ENCODE data around the gene MPHOSPH6.
"Not testable (repeated sequence)": the region's sequence is repeated elsewhere in the genome, so short reads cannot be mapped to it uniquely, and the experiment has no call there.

The MPHOSPH6 gene, protein sequence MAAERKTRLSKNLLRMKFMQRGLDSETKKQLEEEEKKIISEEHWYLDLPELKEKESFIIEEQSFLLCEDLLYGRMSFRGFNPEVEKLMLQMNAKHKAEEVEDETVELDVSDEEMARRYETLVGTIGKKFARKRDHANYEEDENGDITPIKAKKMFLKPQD

DNA sequence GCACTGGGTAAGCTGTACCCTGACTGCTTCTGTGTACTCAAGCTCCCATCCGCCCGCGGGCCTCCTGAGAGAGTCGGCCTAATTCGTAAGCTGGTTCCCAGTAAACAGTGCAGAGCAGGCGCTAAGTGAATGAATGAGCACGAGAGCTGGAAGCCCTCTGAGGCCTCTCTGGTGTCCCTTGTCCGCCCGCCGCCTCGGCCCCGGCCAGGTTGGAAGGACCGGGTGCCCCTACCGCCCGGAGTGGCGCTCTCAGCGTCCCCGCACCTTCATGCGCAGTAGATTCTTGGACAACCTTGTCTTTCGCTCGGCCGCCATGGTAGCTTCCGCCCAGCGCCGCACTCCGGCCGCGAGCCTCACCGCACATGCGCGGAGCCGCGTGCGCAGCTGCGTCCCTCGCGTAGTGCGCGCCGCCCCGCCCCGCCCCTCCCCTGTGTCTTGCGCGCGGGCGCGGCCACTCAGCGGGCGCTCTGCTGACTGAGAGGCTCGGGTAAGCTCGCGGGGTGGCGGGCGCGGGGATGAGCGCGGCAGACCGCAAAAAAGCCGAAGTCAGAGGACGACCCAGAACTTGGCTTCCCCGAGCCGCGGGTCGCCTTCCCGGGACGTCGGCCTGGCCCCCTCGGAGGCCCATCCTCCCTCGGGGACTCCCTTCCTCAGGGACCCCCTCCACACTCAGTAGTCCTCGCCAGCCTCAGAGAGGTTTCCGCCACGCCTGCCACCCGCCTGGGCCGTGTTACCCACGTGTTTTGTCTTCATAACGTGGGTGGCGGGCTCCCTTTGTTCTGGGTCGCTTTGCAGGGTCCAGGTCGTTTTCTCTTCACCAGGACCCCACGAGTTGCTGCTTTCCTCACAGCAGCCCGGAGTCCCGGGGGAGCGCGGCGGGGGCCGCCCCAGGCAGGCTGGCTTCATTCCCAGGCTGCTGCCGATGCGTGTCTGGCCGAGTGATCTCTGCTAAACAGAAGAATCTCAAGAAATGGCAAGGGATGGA lies at the start of gene MPHOSPH6:
MPHOSPH6 (minus strand) TSS at position 364 of the 985 bp plus-strand sequence; CDS start at position 315, 49 bp downstream.
- peak; percentile 87 for DNase-seq (ENCODE audit: insufficient read length, low spot score)
- FAIRE-seq, result peak; percentile 75

DNA sequence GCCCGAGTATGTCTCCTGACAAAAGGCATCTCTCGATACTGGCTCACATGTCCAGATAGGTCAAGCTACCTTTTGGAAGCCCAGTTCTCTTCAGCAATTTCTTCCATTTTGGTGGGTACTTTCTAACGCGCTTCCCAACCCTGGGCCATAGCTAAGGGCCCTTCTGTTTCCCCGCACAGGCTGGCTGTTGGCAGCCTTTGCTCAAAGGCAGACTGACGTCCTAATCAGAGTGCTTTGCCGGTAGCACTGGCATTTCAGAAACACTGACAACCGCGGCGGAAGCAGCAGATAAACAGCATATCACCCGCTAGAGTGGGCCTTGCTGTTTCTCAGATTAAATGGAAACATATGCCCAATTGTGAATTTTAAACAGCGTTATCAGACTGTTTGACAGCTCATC lies 49.3 kb upstream of the MPHOSPH6 start:
- no peak for FAIRE-seq

DNA sequence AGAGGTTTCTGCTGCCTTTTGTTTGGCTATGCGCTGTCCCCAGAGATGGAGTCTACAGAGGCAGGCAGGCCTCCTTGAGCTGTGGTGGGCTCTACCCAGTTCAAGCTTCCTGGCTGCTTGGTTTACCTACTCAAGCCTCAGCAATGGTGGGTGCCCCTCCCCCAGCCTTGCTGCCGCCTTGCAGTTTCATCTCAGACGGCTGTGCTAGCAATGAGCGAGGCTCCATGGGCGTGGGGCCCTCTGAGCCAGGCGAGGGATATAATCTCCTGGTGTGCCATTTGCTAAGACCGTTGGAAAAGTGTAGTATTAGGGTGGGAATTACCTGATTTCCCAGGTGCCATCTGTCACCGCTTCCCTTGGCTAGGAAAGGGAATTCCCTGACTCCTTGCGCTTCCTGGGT lies 39.3 kb upstream of the MPHOSPH6 start:
- DNase-seq (ENCODE audit: insufficient read length, low spot score); FAIRE-seq: not testable (repeated sequence)

More for the DNA sequence above, 49.3 kb upstream of the MPHOSPH6 start:
- DNase-seq (ENCODE audit: insufficient read length, low spot score), result no peak

DNA sequence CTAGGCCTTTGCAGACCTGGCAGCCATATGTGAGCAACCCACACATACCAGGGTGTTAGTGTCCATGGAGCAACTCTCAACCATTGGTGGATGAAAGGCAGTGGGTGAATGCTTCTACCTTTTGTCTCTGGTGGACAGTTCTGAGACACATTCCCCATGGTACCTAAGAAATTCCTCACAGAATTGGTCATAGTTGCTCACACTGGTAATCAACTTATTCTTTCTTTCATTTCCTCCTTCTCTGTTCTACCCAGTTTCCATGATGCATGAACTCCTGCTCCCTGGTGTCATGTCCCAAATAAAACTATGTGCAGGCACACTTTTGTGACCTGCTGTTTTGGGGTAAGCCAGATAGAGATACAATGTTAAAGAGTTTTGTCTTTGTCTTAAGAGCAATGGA lies 33.2 kb upstream of the MPHOSPH6 start:
- DNase-seq (ENCODE audit: insufficient read length, low spot score) (no peak), FAIRE-seq (no peak)

DNA sequence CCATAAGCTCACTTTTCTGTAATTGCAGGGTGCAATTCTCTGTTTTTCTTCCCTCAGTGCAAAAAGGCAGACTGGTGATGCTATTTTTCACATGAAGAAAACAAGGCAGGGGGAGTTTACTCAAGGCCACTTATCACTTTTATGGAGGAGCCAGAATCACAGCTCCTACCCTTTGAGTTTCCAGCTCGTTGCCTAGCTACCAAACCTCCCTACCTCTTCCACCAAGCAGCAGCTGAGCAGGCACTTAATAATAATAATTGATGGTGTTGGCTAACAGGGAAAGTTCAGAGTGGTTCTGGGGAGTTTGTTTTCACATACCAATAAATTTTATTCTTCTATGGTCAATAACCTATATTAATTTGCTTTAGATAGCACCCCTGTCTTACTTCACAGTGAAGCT lies 31.9 kb upstream of the MPHOSPH6 start:
- FAIRE-seq (no peak), DNase-seq (ENCODE audit: insufficient read length, low spot score) (no peak)

DNA sequence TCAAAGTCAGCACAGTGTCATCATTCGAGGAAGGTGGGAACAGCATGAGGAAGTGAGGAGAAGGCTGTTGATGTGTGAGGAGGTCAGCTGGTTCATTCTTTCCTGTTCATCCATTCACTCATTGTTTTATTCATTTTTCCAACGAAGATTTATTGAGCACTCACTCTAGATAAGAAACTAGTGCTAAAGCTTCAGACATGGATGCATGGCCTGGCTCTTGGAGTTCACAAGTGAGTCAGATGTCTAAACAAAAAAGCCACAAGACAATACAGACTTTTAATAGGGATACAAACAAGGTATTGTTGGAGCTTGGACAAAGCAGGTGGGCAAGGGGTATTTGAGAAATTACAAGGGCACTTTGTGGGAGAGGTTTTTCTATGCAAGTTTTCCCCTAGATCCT lies 31.3 kb upstream of the MPHOSPH6 start:
- DNase-seq (ENCODE audit: insufficient read length, low spot score), result no peak
- no peak for FAIRE-seq

DNA sequence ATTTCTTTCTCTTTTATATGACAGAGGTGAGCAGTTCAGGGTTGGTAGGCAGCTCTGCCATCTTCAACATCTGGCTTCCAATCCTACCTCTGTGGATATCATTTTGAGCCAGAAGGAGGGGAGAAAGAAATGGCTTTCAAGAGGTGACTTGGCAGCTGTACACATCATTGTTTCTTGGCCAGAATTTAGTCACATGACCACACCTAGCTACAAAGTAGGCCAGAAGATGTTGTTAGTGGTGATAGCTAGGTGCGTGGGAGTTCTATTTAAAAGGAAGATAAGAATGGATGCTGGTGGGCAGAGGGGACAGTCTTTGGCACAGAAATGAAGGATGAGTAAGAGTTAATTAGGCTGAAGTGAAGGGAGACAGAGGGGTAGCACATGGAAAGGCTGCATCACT lies 29.2 kb upstream of the MPHOSPH6 start:
- no peak for DNase-seq (ENCODE audit: insufficient read length, low spot score)
- no peak for FAIRE-seq

DNA sequence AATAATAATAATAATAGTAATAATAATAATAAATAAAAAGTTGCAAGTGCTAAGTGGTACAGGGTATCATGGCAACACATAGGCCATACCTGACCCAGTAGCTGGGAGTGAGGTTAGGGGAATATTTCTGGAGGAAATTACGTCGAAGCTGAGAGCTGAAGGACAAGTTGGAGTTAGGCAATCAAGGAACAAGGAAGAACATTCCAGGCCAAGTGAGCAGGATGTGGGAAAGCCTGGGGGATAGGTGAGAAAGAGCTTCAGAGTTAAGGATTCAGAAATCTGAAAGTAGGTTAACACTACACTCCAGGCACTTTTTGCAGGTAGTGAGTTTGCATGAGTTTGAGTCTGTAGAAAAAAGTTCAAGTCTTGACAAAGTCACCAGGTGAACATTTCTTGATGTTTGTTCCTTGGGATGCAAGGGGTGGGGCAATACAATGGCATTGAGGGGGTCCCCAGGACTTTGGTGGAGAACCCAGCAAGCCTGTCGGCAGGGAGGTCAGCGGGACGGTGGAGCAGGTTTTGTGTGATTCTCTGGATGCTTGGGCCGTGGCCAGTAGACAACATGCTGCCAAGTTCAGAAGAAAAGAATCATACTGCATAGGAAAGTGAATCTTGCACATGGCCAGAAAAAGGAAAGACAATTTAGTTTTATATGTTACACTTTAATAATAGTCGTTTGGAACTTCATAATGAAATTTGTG lies 27.7 kb upstream of the MPHOSPH6 start:
- DNase-seq (ENCODE audit: insufficient read length, low spot score) (no peak), FAIRE-seq (no peak)

DNA sequence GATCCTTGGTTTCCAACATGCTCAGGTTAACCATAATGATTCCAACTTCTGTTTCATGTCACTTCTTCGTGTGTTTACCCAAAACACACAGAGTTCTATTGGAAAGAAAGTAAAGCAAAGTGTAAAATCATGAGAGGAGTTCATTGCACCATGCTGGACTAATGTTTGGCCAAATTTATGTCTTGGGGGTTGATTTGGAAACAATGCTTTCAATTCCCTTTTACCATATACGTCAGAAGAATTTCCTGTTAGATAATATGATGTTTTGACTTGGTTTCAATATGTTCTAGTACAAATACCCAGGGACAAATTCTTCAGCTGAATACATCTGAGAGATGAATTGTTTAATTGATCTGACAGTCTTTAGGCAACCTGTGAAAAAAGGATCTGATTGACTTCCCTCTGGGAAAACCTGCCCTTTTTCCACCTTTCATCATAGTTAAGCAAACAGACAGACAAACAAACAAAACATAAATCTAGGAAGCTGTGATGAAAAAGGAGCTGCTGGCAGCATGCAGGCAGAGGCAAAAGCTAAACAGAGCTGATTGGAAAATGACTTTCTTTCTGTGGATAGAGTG lies 26.0 kb upstream of the MPHOSPH6 start:
- FAIRE-seq, result no peak
- no peak for DNase-seq (ENCODE audit: insufficient read length, low spot score)

DNA sequence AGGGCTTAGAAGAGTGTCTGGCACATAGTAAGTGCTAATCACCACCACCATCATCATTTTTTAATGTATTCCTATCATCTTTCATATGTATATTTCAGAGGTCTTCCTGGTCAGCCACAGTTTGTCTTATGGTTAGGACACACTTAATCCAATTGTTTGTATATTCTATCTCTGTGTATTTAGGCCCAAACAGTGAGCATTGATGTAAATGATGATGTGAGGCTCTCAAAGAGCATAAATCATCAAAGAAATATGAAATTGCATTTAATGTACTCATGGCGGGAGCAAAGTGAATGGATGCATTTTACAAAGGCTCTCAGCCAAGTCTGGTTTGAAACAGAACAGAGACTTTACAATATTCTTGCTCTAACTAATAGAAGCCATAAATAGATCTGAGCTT lies 24.1 kb upstream of the MPHOSPH6 start:
- no peak for FAIRE-seq
- no peak for DNase-seq (ENCODE audit: insufficient read length, low spot score)

DNA sequence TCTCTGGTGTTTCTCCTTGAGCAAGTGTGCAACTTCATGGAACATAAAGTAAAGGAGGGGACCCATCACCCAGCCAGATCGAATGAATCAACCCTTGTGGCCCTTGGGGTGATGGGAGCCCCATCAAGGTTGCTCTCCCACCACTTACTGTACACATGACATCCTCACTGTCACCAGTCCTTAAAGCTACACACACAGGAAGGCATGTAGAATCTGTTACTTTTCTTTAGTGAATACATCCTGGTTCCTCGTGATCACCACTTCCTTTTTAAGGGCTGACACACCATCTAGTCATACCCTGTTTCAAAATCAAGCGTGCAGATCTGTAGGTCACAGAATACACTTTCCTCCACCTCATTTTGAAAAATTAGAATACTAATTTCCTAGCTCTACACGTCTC lies 22.6 kb upstream of the MPHOSPH6 start:
- FAIRE-seq, result no peak
- no peak for DNase-seq (ENCODE audit: insufficient read length, low spot score)

DNA sequence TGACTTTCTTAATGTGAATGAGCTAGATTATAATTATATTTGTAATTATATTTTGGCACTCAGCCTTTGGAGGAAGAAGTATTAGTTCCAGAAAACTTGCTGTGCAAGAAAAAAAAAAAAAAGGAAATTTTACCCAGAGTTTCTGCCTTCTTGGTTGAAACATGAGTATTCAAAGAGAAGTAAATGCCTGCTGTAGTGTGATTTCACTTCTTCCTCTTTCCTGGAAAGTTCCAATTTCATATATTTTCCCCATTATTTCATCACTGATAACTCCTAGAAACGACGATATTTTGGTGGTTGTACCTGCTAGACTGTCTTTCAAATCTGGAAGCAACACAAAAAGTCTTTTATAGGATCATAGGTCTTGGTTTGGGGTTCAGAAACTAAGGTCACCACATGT lies 20.4 kb upstream of the MPHOSPH6 start:
- no peak for DNase-seq (ENCODE audit: insufficient read length, low spot score)
- FAIRE-seq, result no peak

DNA sequence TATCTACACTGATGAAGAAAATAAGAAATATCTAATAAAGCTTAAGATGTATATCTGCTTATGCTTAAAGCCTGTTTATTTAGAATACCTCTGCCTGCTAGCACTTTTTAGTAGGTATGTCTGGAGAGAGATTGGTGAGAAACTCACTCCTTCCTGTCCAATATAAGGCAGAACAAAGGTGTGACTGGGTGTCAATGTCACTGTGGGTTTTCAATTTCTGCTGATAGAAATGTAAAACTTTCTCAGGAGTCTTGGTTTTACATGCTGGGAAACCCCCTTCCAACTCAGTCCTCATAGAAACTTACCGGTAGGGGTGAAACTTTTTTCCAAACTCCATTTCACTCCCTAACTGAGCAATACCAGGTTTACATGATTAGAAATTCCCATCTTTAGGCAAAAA lies 17.8 kb upstream of the MPHOSPH6 start:
- DNase-seq (ENCODE audit: insufficient read length, low spot score), result no peak
- peak; percentile 58 for FAIRE-seq

DNA sequence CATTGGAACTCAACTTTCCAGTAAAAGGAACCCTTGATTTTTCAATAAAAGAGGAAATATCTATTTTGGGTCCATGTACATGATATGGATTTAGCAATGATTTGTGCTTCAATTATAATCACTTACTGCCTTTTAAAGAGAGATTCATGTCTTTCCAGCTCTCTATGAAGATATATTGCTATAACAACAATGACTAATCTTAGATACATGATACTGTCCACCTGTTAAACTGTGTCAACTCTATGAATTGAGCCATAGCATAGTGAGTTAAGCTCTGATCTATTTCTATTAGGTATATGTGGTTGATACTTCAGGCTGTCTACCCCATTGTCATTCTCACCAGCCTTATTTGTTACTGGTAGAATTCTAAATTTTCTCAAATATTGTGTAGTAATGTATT lies 15.0 kb upstream of the MPHOSPH6 start:
- no peak for FAIRE-seq
- no peak for DNase-seq (ENCODE audit: insufficient read length, low spot score)

DNA sequence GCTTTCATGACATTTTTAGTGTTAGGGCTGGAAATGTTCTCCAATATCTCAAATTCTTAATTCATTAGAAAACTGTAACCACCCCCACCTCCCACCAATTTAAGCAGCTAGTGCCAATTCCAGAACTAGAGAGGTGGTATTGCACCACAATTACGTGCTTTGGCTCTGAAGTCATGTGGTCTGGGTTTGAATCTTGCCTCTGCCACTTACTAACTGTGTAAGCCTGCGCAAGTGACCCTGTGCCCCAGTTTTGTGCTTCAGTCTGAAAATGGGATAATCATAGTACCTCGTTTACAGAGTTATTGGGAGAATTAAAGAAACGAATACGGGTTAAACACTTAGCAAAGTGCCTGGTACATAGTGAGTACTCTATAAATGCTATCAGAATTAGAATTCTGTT lies 14.2 kb upstream of the MPHOSPH6 start:
- FAIRE-seq (no peak), DNase-seq (ENCODE audit: insufficient read length, low spot score) (no peak)

DNA sequence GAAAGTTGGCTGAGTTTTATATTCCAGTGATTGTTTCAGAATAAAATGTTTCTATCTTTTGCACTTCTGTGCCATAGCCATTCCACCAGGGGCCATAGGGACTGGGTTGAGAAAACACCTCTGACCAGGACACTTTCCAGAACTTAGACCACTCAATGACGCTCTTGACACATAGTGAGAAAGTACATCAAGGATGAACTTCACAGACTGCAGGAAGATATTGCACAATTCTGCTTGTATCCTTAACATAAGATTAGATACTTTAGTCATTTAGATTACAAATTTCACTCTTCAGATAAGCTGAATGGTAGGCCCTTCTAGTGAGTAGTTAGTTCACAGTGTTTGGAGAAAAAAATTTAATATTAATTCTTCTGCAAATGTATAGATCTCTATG lies 13.0 kb upstream of the MPHOSPH6 start:
- FAIRE-seq (no peak), DNase-seq (ENCODE audit: insufficient read length, low spot score) (no peak)

DNA sequence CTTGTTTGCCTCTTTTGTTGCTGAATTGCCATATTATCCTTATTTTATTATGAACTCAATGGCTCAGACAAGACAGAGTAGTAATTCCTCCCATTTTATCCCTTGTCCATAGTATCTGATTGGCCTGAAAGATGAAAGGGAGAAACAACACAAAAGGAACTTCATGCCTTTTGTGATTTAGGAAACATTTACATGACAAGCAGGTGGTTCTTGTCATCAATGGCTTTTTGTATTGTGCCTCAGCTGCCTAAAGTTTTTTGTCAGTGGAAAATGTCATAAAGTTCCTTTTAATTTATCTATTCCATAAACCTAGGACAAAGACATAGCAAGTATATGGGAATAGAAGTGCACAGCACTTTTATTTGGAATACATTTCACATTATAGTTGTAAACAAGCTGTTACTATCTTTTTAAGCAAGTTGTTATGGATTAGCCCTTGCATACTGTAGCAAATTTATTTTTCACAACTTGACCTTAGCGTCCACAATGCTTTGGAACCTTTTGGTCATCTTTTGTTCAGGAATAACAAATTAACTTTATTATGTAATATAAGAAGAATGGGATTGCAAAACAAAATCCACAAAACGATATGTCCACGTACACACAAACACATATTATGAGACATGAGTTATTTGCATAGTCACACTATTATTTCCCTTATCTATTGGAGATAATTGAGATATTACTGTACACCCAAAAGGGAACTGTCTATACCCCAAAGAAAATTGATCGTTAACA lies 12.4 kb upstream of the MPHOSPH6 start:
- no peak for FAIRE-seq
- DNase-seq (ENCODE audit: insufficient read length, low spot score), result no peak

DNA sequence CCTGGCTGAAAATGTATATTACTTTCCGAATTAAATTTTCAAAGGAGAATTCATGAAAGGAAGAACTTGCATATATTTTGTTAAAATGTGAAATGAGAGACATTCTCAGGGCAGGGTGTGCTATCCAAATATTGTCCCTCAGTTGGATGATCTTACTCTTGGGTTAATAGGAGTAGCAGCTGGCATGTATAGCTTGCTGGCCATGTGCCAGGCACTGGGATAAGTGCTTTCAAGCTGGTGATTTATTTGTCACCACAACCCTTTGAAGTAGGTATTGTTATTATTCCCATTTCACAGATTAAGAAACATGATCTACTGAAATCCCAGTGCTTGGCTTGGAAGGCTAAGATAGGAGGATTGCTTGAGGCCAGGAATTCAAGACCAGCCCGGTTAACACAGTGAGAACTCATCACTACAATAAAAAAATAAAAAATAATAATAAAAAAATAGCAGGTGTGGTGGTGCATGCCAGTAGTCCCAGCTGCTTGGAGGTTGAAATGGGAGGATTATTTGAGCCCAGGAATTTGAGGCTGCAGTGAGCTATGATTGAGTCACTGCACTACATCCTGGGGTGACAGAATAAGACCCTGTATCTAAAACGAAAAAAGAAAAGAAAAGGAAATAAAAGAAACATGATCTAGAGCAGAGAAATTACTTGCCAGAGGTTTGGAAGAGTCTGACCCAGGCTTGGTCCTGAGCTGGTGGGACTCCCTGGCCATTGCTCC lies 11.6 kb upstream of the MPHOSPH6 start:
- FAIRE-seq, result no peak
- no peak for DNase-seq (ENCODE audit: insufficient read length, low spot score)

DNA sequence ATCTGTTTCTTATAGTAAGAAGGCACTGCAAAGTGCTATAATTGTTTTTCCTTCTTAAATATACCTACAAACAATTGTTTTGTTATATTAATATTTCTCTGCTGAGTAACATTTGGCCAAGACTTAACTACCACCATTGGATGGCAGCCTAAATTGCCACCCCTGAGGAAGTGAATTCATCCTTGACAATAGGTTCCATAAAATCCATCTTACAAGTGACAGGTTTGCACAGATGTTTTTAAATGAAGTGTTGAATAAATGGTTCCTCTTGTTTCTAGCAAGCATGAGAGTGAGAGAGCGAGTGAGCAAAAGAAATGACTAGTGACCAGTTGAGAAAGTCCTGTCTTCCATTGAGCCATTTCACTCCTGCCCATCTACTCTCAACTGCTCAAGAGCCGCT lies 8.3 kb upstream of the MPHOSPH6 start:
- DNase-seq (ENCODE audit: insufficient read length, low spot score) (no peak), FAIRE-seq (no peak)

DNA sequence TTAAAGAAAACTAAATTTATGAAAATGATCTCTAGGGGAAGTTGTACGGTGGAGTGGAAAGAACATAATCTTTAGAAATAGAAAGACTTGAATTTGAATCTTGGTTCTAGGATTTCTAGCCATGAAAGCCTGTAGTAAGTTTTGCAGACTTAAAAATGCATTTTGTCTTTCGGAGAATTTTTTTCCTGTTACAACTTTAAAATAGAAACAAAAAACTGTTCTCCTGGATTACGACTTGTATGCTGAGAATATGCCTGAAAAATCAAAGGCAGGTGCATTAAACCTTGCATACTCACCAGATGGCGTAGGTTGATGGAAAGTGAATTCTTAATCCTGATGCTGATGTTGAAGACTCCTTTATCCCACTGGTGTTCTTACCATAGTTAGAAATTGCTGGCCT lies 7.5 kb upstream of the MPHOSPH6 start:
- FAIRE-seq (no peak), DNase-seq (ENCODE audit: insufficient read length, low spot score) (no peak)
